ENCODE measurements around the gene TDRD7. TPM values are rescaled to one million over a fixed set of nuclear protein-coding genes. Genes with fewer than 3 reads are reported as not detected.
A peak's percentile ranks its signal among the peaks of the same experiment; 100 is the strongest.

Gene TDRD7
- total and polyA plus RNA-seq, 2 of the 13 experiments (the other 11 are each of a cell fraction or from before 2014, with no cell fraction given) = 9.8 to 15.5 TPM

GRCh38 chr9:97406620-97407177, 5.2 kb upstream of the TDRD7 start (continued):
- peak; percentile 98 for TF ChIP-seq HNF1A (IDR thresholded peaks at IDR 0.05; ENCODE audit: low read depth)
- peak; percentile 95 for TF ChIP-seq HNF1A (CRISPR knock-in tag; IDR thresholded peaks at IDR 0.05; ENCODE audit: borderline replicate concordance)
- TF ChIP-seq ZEB1 (IDR thresholded peaks at IDR 0.05; ENCODE audit: insufficient replicate concordance, low read depth) = no peak
- no peak for TF ChIP-seq CHCHD3 (CRISPR knock-in tag; IDR thresholded peaks at IDR 0.05)
- no peak for TF ChIP-seq HCFC1 (IDR thresholded peaks at IDR 0.05; ENCODE audit: low read depth, low read length)
- no peak for TF ChIP-seq ATF7-NPFF (CRISPR knock-in tag; IDR thresholded peaks at IDR 0.05; ENCODE audit: low read depth)
- peak; percentile 72 for TF ChIP-seq NFIC (IDR thresholded peaks at IDR 0.05; ENCODE audit: low read length)
- TF ChIP-seq RARA (CRISPR knock-in tag; IDR thresholded peaks at IDR 0.05) = 0 out of 2 replicates have a peak, but pooled peaks have one; percentile 11
- peak; percentile 39; the same call in 1 of the 2 replicates for TF ChIP-seq MIXL1 (CRISPR knock-in tag; IDR thresholded peaks at IDR 0.05)
- TF ChIP-seq BRCA1 (CRISPR knock-in tag; IDR thresholded peaks at IDR 0.05) = no peak
- no peak for TF ChIP-seq ZSCAN22 (CRISPR knock-in tag; IDR thresholded peaks at IDR 0.05)
- TF ChIP-seq PPARG (CRISPR knock-in tag; conservative IDR thresholded peaks at IDR 0.05) = peak; percentile 16; the same call in 1 of the 2 replicates
- TF ChIP-seq YY1 (IDR thresholded peaks at IDR 0.05; ENCODE audit: insufficient read depth, insufficient replicate concordance, low read depth, low read length) = no peak
- no peak for TF ChIP-seq RNF2 (conservative IDR thresholded peaks at IDR 0.05; ENCODE audit: low read depth)
- TF ChIP-seq ZNF773 (CRISPR knock-in tag; IDR thresholded peaks at IDR 0.05; ENCODE audit: borderline replicate concordance) = no peak
- TF ChIP-seq MAFK (conservative IDR thresholded peaks at IDR 0.05 in 1 of 2, IDR thresholded peaks at IDR 0.05 in 1 of 2; ENCODE audit: low read length in 2 of 2) = peak; percentile 95 to 96
- 0 out of 2 replicates have a peak, but pooled peaks have one; percentile 39 for TF ChIP-seq ZFY (CRISPR knock-in tag; IDR thresholded peaks at IDR 0.05)
- peak; percentile 72 for TF ChIP-seq FOXP4 (CRISPR knock-in tag; IDR thresholded peaks at IDR 0.05)
- TF ChIP-seq MAFF (IDR thresholded peaks at IDR 0.05; ENCODE audit: low read depth, low read length) = peak; percentile 95
- no peak for TF ChIP-seq GABPB1 (CRISPR knock-in tag; IDR thresholded peaks at IDR 0.05)
- no peak for TF ChIP-seq ZBTB25 (CRISPR knock-in tag; IDR thresholded peaks at IDR 0.05)
- TF ChIP-seq FOXA3 (CRISPR knock-in tag; IDR thresholded peaks at IDR 0.05) = peak; percentile 67
- peak; percentile 56; the same call in 1 of the 2 replicates for TF ChIP-seq TFE3 (CRISPR knock-in tag; IDR thresholded peaks at IDR 0.05)
- no peak for TF ChIP-seq ZNF790 (CRISPR knock-in tag; IDR thresholded peaks at IDR 0.05; ENCODE audit: borderline replicate concordance)

All from HepG2 (cell line).